HCT116 (cell line): Measurements from ENCODE around the gene LRCH2.

Experiments used
- EZH2 ChIP-seq: fragments of 200-600 bp; sonication (generic); IDR thresholded peaks from 2 replicates; pipeline ENCODE4 v1.6.1; 2017; ENCODE audit warnings: antibody characterized with exemption, mixed run types
- POLR2A ChIP-seq: IDR thresholded peaks from 2 replicates; pipeline ENCODE4 v1.7.0; 2011; ENCODE audit warnings: borderline replicate concordance; ENCODE audit not compliant: insufficient read depth, insufficient read length; ENCODE audit errors: extremely low read depth
- POLR2AphosphoS5 ChIP-seq: IDR thresholded peaks from 2 replicates; pipeline ENCODE4 v1.6.1; 2011; ENCODE audit warnings: mild to moderate bottlenecking, low read depth, low read length, moderate library complexity
- RAD21 ChIP-seq: IDR thresholded peaks from 2 replicates; pipeline ENCODE4 v1.6.1; 2012; ENCODE audit warnings: low read depth, mild to moderate bottlenecking
- YY1 ChIP-seq: IDR thresholded peaks from 2 replicates; pipeline ENCODE4 v1.6.1; 2011; ENCODE audit warnings: low read length, low read depth, moderate library complexity, mild to moderate bottlenecking; ENCODE audit not compliant: insufficient replicate concordance; ENCODE audit errors: extremely low read depth
- TF ChIP-seq, protein P1 (sequence below), 3 experiments: fragments of 200-600 bp in 1 of 3; sonication (generic) in 1 of 3; IDR thresholded peaks in 2 of 3; conservative IDR thresholded peaks in 1 of 3; 2 replicates each; pipeline ENCODE4 v1.5.1; 2012 to 2017; ENCODE audit warnings: low read depth in 2 of 3, low read length in 2 of 3, antibody characterized with exemption in 1 of 3, borderline replicate concordance in 1 of 3, control low read depth in 1 of 3, mild to moderate bottlenecking in 1 of 3, mixed read lengths in 1 of 3, mixed run types in 1 of 3, moderate library complexity in 1 of 3; ENCODE audit not compliant: insufficient read depth in 1 of 3
- TF ChIP-seq, protein P2 (sequence below): IDR thresholded peaks from 2 replicates; pipeline ENCODE4 v1.6.1; 2012; ENCODE audit warnings: low read depth
- TF ChIP-seq, protein P3 (sequence below): IDR thresholded peaks from 2 replicates; pipeline ENCODE4 v1.6.1; 2012

- TF ChIP-seq, protein P1, sequence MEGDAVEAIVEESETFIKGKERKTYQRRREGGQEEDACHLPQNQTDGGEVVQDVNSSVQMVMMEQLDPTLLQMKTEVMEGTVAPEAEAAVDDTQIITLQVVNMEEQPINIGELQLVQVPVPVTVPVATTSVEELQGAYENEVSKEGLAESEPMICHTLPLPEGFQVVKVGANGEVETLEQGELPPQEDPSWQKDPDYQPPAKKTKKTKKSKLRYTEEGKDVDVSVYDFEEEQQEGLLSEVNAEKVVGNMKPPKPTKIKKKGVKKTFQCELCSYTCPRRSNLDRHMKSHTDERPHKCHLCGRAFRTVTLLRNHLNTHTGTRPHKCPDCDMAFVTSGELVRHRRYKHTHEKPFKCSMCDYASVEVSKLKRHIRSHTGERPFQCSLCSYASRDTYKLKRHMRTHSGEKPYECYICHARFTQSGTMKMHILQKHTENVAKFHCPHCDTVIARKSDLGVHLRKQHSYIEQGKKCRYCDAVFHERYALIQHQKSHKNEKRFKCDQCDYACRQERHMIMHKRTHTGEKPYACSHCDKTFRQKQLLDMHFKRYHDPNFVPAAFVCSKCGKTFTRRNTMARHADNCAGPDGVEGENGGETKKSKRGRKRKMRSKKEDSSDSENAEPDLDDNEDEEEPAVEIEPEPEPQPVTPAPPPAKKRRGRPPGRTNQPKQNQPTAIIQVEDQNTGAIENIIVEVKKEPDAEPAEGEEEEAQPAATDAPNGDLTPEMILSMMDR (IDR thresholded peaks at IDR 0.05 in 2 of 3, conservative IDR thresholded peaks at IDR 0.05 in 1 of 3; ENCODE audit: borderline replicate concordance in 1 of 3, insufficient read depth in 1 of 3, low read depth in 2 of 3, low read length in 2 of 3) = no peak
- no peak for TF ChIP-seq YY1
- TF ChIP-seq, protein P2, sequence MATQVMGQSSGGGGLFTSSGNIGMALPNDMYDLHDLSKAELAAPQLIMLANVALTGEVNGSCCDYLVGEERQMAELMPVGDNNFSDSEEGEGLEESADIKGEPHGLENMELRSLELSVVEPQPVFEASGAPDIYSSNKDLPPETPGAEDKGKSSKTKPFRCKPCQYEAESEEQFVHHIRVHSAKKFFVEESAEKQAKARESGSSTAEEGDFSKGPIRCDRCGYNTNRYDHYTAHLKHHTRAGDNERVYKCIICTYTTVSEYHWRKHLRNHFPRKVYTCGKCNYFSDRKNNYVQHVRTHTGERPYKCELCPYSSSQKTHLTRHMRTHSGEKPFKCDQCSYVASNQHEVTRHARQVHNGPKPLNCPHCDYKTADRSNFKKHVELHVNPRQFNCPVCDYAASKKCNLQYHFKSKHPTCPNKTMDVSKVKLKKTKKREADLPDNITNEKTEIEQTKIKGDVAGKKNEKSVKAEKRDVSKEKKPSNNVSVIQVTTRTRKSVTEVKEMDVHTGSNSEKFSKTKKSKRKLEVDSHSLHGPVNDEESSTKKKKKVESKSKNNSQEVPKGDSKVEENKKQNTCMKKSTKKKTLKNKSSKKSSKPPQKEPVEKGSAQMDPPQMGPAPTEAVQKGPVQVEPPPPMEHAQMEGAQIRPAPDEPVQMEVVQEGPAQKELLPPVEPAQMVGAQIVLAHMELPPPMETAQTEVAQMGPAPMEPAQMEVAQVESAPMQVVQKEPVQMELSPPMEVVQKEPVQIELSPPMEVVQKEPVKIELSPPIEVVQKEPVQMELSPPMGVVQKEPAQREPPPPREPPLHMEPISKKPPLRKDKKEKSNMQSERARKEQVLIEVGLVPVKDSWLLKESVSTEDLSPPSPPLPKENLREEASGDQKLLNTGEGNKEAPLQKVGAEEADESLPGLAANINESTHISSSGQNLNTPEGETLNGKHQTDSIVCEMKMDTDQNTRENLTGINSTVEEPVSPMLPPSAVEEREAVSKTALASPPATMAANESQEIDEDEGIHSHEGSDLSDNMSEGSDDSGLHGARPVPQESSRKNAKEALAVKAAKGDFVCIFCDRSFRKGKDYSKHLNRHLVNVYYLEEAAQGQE = no peak
- TF ChIP-seq EZH2 = no peak
- no peak for TF ChIP-seq POLR2A
- TF ChIP-seq, protein P3, sequence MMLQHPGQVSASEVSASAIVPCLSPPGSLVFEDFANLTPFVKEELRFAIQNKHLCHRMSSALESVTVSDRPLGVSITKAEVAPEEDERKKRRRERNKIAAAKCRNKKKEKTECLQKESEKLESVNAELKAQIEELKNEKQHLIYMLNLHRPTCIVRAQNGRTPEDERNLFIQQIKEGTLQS = no peak
- no peak for TF ChIP-seq RAD21
- TF ChIP-seq POLR2AphosphoS5 = no peak
These were observed 44.0 kb downstream of the LRCH2 start for GRCh38 chrX:115189646-115190635.
